GM23248 (cell line): ENCODE measurements around the gene SYTL2.

Experiments
- EZH2 ChIP-seq: fragments of 200-600 bp; sonication (generic); IDR thresholded peaks from 2 replicates; pipeline ENCODE4 v1.6.1; 2018; ENCODE audit warnings: antibody characterized with exemption, mild to moderate bottlenecking; ENCODE audit not compliant: insufficient read depth, poor library complexity, severe bottlenecking
- EZH2phosphoT487 ChIP-seq: fragments of 200-600 bp; sonication (generic); IDR thresholded peaks from 2 replicates; pipeline ENCODE4 v1.6.1; 2018; ENCODE audit warnings: antibody characterized with exemption, moderate library complexity, mild to moderate bottlenecking, low read depth; ENCODE audit not compliant: insufficient read depth

DNA sequence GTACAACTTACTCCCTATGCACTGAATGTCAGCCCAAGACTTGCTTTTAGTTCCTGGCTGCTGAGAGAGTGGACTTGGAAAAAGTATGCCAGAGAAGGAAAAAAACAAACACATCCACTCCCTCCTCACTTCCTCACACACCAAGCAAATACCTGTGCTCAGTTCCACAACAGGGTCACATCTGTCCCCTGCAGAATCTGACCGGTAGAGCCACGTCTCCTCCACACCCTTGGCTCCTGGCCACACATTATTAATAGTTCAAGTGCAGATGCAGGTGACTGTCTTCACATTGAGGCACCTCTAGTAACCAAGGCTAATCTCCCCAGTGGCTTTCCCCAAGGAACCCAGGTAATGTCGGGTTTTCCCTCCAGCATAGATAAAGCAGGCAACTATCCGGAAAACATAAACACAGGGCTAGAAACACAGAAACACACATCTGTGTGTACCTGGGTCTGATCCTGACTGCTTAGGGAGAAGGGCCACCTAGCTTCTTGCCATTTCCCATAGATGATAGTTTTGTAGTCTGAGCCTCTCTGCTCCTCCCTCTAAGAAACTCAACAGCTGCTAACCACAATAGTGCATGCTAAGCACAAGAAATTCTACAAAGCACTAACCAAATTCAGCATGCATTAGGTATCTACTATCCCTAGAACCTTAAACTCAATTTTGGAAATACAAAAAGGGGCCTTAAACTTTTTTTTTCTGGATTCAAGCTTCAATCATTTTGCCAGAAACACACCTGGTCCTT, 10.2 kb downstream of the SYTL2 start:
- no peak for TF ChIP-seq EZH2
- no peak for TF ChIP-seq EZH2phosphoT487
